Mesothelial cell of epicardium (in vitro differentiated cells): Measurements from ENCODE around the gene NLK. TPM values are rescaled to one million over a fixed set of nuclear protein-coding genes. Genes with fewer than 3 reads are reported as not detected.
"Not testable (repeated sequence)": the region's sequence is repeated elsewhere in the genome, so short reads cannot be mapped to it uniquely, and the experiment has no call there.

Experiments used
- DNase-seq, 2 experiments: peaks; one replicate each; pipeline ENCODE4 v3.0.0; 2021; ENCODE audit warnings: low spot score in 2 of 2; ENCODE audit not compliant: unreplicated experiment in 2 of 2
- H3K27ac Mint-ChIP-seq: 2 replicates; pipeline ENCODE4 v1.8.0; 2021; ENCODE audit warnings: mixed read lengths
- H3K27me3 Mint-ChIP-seq: 2 replicates; pipeline ENCODE4 v1.8.0; 2021; ENCODE audit warnings: low read depth, mixed read lengths
- H3K36me3 Mint-ChIP-seq: 2 replicates; pipeline ENCODE4 v1.8.0; 2021; ENCODE audit warnings: mixed read lengths
- H3K4me1 Mint-ChIP-seq: 2 replicates; pipeline ENCODE4 v1.8.0; 2021; ENCODE audit warnings: mixed read lengths
- H3K4me3 Mint-ChIP-seq: 2 replicates; pipeline ENCODE4 v1.8.0; 2021; ENCODE audit warnings: mild to moderate bottlenecking, moderate library complexity, mixed read lengths
- H3K9me3 Mint-ChIP-seq: 2 replicates; pipeline ENCODE4 v1.8.0; 2021; ENCODE audit warnings: mixed read lengths
- total RNA-seq: library from RNA; stranded (reverse); gene quantifications from 3 replicates; pipeline ENCODE4 v1.2.1, GENCODE V29; 2021
- TF ChIP-seq, protein P1 (sequence below): fragments of 200-600 bp; sonication (generic); IDR thresholded peaks from one replicate; pipeline ENCODE4 v1.5.0; 2021; ENCODE audit warnings: antibody characterized with exemption; ENCODE audit not compliant: unreplicated experiment

NLK gene
- total RNA-seq, 1 donor from 2014 or later, result 22.6 TPM

DNA sequence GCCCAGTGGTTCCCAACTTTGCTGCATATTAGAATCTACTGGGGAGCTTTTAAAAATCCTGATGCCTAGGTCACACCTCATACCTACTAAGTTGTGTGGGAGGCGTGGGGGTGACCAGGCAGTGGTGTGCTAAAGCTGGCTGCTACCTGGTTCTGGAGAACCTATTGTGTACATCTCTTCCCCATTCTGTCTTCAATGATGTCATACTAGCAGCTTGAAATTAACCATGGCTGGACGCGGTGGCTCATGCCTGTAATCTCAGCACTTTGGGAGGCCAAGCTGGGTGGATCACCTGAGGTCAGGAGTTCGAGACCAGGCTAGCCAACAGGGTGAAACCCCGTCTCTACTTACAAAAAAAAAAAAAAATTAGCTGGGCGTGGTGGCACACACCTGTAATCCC, 11.3 kb upstream of the NLK start:
- Mint-ChIP-seq H3K9me3 (peaks cover 10% of the 10 kb centered on the region), H3K27ac (no peak overlapping the region), H3K36me3 (no peaks in the 10 kb centered on the region), H3K4me1 (no peaks in the 10 kb centered on the region), H3K27me3 (no peaks in the 10 kb centered on the region), H3K4me3 (no peak overlapping the region)
- no peak for DNase-seq
- TF ChIP-seq, protein P1, sequence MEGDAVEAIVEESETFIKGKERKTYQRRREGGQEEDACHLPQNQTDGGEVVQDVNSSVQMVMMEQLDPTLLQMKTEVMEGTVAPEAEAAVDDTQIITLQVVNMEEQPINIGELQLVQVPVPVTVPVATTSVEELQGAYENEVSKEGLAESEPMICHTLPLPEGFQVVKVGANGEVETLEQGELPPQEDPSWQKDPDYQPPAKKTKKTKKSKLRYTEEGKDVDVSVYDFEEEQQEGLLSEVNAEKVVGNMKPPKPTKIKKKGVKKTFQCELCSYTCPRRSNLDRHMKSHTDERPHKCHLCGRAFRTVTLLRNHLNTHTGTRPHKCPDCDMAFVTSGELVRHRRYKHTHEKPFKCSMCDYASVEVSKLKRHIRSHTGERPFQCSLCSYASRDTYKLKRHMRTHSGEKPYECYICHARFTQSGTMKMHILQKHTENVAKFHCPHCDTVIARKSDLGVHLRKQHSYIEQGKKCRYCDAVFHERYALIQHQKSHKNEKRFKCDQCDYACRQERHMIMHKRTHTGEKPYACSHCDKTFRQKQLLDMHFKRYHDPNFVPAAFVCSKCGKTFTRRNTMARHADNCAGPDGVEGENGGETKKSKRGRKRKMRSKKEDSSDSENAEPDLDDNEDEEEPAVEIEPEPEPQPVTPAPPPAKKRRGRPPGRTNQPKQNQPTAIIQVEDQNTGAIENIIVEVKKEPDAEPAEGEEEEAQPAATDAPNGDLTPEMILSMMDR, result no peak

DNA sequence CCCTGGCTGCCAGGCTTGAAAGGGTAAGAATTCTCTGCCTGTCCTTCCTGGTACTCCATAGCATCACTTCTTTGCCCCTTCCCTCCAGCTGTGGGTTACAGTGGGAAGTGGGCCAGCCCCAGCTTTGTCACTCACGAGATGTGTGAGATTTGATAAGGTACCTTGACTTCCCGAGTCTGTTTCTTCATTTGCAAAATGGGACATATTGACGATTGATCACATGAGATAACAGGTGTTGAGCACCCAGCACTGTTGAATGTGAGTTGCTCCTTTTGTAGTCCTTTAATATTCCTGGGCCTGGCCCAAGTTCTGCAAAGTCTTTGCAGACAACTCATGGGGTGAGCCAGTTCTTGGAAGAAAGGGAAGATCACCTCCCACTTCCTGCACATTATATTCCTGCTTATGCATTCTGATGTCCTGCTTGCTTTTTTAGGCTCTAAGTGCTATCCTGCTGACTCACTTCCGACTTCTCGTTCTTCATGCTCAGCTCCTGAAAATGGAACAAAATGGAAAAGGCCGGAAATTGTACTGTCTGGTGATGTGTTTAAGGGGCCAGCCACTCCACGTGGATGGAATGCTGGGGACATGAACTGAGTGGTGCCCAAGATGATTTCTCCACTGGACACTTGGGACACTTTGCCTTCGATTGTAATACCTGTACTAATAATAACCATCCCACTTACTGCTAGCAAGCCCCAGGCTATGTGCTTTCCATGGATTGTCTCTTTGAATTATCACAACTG, 8.3 kb upstream of the NLK start:
- Mint-ChIP-seq H3K9me3 (no peaks in the 10 kb centered on the region), H3K27me3 (peaks cover 2% of the 10 kb centered on the region), H3K4me3 (no peak overlapping the region), H3K36me3 (no peaks in the 10 kb centered on the region), H3K4me1 (no peaks in the 10 kb centered on the region), H3K27ac (no peak overlapping the region)
- TF ChIP-seq, protein P1, result no peak
- DNase-seq, result no peak

DNA sequence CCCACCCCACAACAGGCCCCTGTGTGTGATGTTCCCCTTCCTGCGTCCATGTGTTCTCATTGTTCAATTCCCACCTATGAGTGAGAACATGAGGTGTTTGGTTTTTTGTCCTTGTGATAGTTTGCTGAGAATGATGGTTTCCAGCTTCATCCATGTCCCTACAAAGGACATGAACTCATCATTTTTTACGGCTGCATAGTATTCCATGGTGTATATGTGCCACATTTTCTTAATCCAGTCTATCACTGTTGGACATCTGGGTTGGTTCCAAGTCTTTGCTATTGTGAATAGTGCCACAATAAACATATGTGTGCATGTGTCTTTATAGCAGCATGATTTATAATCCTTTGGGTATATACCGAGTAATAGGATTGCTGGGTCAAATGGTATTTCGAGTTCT, 7.0 kb upstream of the NLK start:
- not testable (repeated sequence) for H3K4me3 Mint-ChIP-seq, H3K27me3 Mint-ChIP-seq, H3K36me3 Mint-ChIP-seq, H3K4me1 Mint-ChIP-seq, H3K9me3 Mint-ChIP-seq, DNase-seq, H3K27ac Mint-ChIP-seq

DNA sequence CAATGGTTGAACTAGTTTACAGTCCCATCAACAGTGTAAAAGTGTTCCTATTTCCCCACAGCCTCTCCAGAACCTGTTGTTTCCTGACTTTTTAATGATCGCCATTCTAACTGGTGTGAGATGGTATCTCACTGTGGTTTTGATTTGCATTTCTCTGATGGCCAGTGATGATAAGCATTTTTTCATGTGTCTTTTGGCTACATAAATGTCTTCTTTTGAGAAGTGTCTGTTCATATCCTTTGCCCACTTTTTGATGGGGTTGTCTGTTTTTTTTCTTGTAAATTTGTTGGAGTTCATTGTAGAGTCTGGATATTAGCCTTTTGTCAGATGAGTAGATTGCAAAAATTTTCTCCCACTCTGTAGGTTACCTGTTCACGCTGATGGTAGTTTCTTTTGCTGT, 6.6 kb upstream of the NLK start:
- not testable (repeated sequence) for DNase-seq, H3K27ac Mint-ChIP-seq, H3K27me3 Mint-ChIP-seq, H3K36me3 Mint-ChIP-seq, H3K4me1 Mint-ChIP-seq, H3K4me3 Mint-ChIP-seq, H3K9me3 Mint-ChIP-seq

DNA sequence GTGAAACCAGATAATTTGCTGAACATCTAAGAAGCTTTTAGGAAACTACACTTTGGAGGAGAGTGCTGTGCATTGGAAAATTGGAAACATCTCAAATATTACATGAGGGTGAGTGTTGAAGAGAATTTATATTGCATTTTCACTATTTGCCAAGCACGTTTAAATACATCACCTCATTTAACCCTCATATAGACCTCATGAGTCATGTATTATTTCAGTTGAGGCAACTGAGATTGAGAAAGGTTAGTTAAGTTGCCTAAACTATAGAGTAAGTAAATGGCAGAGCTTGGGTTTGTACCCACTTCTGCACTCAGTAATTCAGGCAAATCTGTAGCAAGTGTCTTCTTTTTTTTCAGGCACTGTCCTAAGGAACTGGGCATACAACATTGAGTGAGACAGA, 3.7 kb upstream of the NLK start:
- Mint-ChIP-seq H3K27ac (no peak overlapping the region), H3K27me3 (peaks cover 3% of the 10 kb centered on the region), H3K4me3 (no peak overlapping the region), H3K36me3 (no peaks in the 10 kb centered on the region), H3K4me1 (peaks cover 16% of the 10 kb centered on the region), H3K9me3 (no peaks in the 10 kb centered on the region)
- DNase-seq, result no peak
- TF ChIP-seq, protein P1, result no peak

DNA sequence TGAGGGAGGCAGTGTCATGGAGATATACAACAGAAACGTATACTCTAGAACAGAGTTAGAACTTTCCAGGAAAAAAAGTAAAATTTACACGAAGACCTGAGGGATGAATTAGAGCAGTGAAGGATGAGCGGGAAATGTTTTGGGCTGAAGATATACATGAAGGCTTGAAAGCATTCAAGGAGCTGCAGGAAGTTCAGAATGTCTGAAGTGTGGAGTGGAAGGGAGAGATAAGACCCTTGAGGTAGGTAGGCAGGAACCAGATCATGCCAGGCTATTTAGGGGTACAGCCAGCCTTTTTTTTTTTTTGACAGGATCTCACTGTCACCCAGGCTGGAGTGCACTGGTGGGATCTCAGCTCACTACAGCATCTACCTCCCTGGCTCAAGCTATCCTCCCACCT, 3.2 kb upstream of the NLK start:
- no peak for DNase-seq
- Mint-ChIP-seq H3K27me3 (peaks cover 3% of the 10 kb centered on the region), H3K4me3 (no peak overlapping the region), H3K27ac (no peak overlapping the region), H3K9me3 (no peaks in the 10 kb centered on the region), H3K36me3 (no peaks in the 10 kb centered on the region), H3K4me1 (peaks cover 18% of the 10 kb centered on the region)
- TF ChIP-seq, protein P1, result no peak

DNA sequence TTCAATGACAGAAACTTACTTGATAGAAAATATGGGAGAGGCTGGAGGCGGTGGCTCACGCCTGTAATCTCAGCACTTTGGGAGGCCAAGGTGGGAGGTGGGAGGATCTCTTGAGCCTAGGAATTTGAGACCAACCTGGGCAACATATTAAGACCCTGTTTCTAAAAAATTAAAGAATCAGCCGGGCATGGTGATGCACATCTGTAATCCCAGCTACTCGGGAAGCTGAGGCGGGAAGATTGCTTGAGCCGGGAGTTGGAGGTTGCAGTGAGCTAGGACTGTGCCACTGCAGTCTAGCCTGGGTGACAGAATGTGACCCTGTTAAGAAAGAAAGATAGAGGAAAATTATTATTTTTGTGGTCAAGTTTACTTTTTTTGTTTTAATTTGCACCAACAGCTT, 2.1 kb upstream of the NLK start:
- Mint-ChIP-seq H3K27ac (no peak overlapping the region), H3K36me3 (no peaks in the 10 kb centered on the region), H3K9me3 (no peaks in the 10 kb centered on the region), H3K4me1 (peaks cover 27% of the 10 kb centered on the region), H3K4me3 (peak overlapping the region; percentile 74), H3K27me3 (peaks cover 3% of the 10 kb centered on the region)
- DNase-seq, result no peak
- TF ChIP-seq, protein P1, result no peak
